Ishikawa (cell line): ENCODE measurements around the gene EFS.

Experiments used
- CEBPB ChIP-seq: IDR thresholded peaks from 2 replicates; pipeline ENCODE4 v1.6.1; 2012
- CREB1 ChIP-seq: IDR thresholded peaks from 2 replicates; pipeline ENCODE4 v1.6.1; 2012; ENCODE audit warnings: low read depth
- EGR1 ChIP-seq: IDR thresholded peaks from 2 replicates; pipeline ENCODE4 v1.6.1; 2012
- EP300 ChIP-seq: IDR thresholded peaks from 2 replicates; pipeline ENCODE4 v1.6.1; 2012; ENCODE audit warnings: borderline replicate concordance
- FOXM1 ChIP-seq: IDR thresholded peaks from 2 replicates; pipeline ENCODE4 v1.6.1; 2012; ENCODE audit warnings: low read depth, borderline replicate concordance
- NFIC ChIP-seq: IDR thresholded peaks from 2 replicates; pipeline ENCODE4 v1.6.1; 2012
- RAD21 ChIP-seq: IDR thresholded peaks from 2 replicates; pipeline ENCODE4 v1.6.1; 2012; ENCODE audit warnings: low read depth
- TAF1 ChIP-seq: IDR thresholded peaks from 2 replicates; pipeline ENCODE4 v1.6.1; 2012; ENCODE audit warnings: low read depth, mild to moderate bottlenecking
- TCF12 ChIP-seq: IDR thresholded peaks from 2 replicates; pipeline ENCODE4 v1.6.1; 2012; ENCODE audit warnings: low read depth
- TEAD4 ChIP-seq: IDR thresholded peaks from 2 replicates; pipeline ENCODE4 v1.6.1; 2012
- YY1 ChIP-seq: IDR thresholded peaks from 2 replicates; pipeline ENCODE4 v1.6.1; 2012; ENCODE audit warnings: low read depth
- ZBTB7A ChIP-seq: IDR thresholded peaks from 2 replicates; pipeline ENCODE4 v1.6.1; 2012; ENCODE audit warnings: low read depth
- TF ChIP-seq, protein P1 (sequence below): IDR thresholded peaks from 2 replicates; pipeline ENCODE4 v1.6.1; 2012
- TF ChIP-seq, protein P2 (sequence below): IDR thresholded peaks from 2 replicates; pipeline ENCODE4 v1.6.1; 2012
- TF ChIP-seq, protein P3 (sequence below): IDR thresholded peaks from 2 replicates; pipeline ENCODE4 v1.6.1; 2012; ENCODE audit warnings: low read depth, mild to moderate bottlenecking

The EFS gene

DNA sequence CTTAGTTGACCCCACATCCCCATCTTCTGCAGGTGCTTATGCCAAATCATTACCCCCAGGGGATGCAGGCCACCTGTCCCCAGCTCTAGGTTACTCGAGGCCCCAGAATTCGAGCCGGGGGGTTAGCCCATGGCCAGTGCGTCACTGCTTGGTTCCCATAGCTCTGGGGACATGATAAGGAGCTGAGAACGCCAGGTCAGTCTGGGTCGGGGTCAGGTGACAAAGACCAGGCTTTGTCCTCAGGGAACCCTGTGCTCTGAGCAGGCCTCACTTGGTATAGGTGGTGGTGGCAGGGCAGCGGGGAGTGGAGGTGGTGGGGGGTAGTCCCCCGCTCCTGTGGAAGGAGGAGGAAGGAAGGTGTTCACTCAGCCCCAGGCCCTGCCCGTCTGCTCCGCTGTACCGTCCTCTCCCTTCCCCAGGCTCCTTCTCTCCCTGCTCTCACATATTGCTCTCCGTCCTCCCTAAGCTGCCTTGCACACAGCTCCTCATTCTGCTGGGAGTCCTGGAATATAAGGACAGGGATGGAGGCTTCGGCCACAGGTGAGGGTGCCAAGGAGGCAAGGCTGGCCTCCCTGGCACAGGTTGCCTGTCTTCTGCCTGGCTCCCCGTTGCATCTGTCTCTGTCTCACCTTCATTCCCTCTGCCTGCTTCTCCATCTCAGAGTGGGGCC, 45.1 kb upstream of the EFS start:
- TF ChIP-seq TEAD4 (no peak), EP300 (no peak), EGR1 (no peak), CEBPB (no peak), TCF12 (no peak), RAD21 (no peak), TAF1 (no peak)
- TF ChIP-seq, protein P1, sequence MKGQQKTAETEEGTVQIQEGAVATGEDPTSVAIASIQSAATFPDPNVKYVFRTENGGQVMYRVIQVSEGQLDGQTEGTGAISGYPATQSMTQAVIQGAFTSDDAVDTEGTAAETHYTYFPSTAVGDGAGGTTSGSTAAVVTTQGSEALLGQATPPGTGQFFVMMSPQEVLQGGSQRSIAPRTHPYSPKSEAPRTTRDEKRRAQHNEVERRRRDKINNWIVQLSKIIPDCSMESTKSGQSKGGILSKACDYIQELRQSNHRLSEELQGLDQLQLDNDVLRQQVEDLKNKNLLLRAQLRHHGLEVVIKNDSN, result no peak
- TF ChIP-seq, protein P2, sequence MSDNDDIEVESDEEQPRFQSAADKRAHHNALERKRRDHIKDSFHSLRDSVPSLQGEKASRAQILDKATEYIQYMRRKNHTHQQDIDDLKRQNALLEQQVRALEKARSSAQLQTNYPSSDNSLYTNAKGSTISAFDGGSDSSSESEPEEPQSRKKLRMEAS, result no peak

DNA sequence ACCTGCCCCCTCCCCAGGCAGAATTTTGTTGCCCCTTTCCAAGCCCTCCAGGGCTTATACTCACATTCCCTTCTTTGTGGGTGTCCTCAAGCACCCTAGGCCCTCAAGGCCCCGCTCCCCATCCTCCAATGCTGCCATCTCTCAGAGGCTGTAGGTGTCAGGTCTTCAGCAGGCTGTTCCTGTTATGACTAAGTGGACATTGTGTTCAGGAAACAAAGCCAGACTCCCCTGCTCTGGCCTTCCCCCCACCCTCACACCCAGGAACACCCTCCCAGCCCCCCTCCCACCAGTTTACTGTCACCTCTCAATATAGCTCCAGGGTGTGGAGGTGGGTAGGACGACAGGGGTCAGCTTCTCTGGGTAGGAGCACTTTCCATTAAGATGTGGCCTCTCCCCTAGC, 44.5 kb upstream of the EFS start:
- TF ChIP-seq TCF12 (no peak), TEAD4 (no peak), FOXM1 (no peak), RAD21 (no peak), EP300 (no peak), CEBPB (no peak), CREB1 (no peak), NFIC (no peak), TAF1 (no peak), EGR1 (no peak)
- TF ChIP-seq, protein P1, result no peak
- TF ChIP-seq, protein P3, sequence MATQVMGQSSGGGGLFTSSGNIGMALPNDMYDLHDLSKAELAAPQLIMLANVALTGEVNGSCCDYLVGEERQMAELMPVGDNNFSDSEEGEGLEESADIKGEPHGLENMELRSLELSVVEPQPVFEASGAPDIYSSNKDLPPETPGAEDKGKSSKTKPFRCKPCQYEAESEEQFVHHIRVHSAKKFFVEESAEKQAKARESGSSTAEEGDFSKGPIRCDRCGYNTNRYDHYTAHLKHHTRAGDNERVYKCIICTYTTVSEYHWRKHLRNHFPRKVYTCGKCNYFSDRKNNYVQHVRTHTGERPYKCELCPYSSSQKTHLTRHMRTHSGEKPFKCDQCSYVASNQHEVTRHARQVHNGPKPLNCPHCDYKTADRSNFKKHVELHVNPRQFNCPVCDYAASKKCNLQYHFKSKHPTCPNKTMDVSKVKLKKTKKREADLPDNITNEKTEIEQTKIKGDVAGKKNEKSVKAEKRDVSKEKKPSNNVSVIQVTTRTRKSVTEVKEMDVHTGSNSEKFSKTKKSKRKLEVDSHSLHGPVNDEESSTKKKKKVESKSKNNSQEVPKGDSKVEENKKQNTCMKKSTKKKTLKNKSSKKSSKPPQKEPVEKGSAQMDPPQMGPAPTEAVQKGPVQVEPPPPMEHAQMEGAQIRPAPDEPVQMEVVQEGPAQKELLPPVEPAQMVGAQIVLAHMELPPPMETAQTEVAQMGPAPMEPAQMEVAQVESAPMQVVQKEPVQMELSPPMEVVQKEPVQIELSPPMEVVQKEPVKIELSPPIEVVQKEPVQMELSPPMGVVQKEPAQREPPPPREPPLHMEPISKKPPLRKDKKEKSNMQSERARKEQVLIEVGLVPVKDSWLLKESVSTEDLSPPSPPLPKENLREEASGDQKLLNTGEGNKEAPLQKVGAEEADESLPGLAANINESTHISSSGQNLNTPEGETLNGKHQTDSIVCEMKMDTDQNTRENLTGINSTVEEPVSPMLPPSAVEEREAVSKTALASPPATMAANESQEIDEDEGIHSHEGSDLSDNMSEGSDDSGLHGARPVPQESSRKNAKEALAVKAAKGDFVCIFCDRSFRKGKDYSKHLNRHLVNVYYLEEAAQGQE, result no peak
- TF ChIP-seq, protein P2, result no peak

DNA sequence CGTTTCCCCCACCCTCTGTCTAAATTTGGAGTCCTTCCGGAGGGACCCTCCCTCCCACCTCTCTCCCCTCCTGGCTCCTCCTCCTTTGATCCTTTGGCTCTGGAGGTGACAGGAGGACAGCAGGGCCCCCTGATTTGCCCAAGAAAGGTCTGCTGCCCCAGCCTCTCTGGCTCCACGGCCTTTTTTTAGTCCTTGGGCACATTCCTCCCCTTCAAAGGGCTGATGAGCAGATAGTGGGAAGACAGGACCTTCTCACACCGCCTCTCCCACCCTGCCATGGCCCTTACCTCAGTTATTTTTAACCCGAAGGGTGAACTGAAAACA, 43.3 kb upstream of the EFS start:
- TF ChIP-seq FOXM1, result no peak
- TF ChIP-seq TEAD4, result no peak
- TF ChIP-seq TCF12, result no peak
- TF ChIP-seq EP300, result no peak
- TF ChIP-seq EGR1, result no peak
- TF ChIP-seq YY1, result no peak
- no peak for TF ChIP-seq ZBTB7A
- TF ChIP-seq RAD21, result no peak
- no peak for TF ChIP-seq NFIC
- TF ChIP-seq, protein P1, result no peak
- no peak for TF ChIP-seq TAF1
- TF ChIP-seq CEBPB, result no peak
- TF ChIP-seq, protein P3, result no peak
- TF ChIP-seq CREB1, result no peak
- TF ChIP-seq, protein P2, result no peak

DNA sequence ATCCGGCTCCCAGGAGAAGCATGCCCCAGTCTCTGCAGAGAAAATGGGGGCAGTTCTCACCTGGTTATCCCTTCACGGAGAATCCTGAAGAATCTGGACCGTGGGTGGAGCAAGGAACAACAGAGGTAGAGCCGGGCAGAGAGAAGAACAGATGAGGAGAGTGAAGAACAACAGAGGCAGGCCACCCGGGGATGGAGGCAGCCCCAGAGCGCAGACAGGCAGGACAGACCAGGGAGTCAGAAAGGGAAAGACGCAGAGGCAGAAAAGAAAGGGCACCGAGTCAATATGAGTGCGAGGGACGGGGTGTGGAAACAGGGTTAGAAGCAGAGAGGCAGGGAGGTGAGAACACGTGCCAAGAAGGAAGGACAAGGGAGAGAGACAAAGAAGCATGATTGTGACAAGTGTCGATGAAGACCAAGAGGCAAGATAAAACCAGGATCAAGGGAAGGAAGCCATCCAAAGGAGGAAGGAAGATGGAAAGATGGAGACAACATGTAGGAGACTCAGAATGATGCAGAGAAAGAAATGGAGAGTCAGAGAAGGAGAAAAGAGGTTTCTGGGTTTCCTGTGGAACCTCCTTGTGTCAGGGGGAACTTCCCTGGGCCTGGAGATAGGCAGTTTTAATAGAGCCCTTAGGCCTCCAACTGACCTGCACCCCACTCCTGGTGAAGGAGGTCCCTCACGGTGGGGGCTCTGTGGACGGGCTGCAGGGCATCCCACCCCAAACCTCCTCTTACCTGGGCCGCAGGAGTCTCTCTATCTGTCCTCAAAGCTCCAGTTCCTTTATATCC, 42.7 kb upstream of the EFS start, which contains the start of gene MYH6:
MYH6 (minus strand) TSS at position 758 of the 791 bp plus-strand sequence. CDS start 1,050 bp downstream, outside the sequence.
- no peak for TF ChIP-seq NFIC

DNA sequence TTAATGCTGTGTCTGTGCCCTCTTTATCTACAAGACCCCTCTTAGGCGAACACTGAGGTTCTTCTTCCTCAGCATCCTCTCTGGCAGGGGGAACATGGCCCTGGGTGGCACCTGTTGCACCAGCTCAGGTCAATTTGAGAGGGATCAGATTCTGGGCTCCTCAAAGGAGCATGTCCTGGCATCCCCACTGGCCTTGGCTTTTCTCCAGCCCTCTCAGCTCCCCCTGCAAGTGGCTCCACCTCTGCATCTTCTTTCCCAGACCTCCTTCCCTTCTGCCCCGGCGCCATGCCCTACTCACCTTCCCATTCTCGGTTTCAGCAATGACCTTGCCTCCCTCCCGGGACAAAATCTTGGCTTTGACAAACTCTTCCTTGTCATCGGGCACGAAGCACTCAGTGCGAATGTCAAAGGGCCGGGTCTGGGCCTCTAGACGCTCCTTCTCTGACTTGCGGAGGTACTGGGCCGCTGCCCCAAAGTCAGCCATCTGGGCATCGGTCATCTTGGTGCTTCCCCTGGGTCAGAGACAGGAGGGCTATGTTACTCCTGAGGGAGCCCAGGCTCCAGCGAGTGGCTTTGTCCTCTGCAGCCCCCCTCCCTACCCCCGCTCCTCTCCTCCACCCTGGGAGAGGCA, 41.9 kb upstream of the EFS start:
- TF ChIP-seq FOXM1, result no peak
- TF ChIP-seq CEBPB, result no peak
- no peak for TF ChIP-seq EP300
- no peak for TF ChIP-seq RAD21
- TF ChIP-seq ZBTB7A, result no peak
- TF ChIP-seq CREB1, result no peak
- TF ChIP-seq, protein P3, result no peak
- TF ChIP-seq, protein P2, result no peak
- TF ChIP-seq TEAD4, result no peak
- no peak for TF ChIP-seq TCF12
- TF ChIP-seq EGR1, result no peak
- TF ChIP-seq YY1, result no peak
- TF ChIP-seq, protein P1, result no peak
- TF ChIP-seq TAF1, result no peak
- TF ChIP-seq NFIC, result no peak
